Thoracic aorta (tissue), 2 donors: Measurements from ENCODE around the gene TMEM107. TPM values are rescaled to one million over a fixed set of nuclear protein-coding genes. Genes with fewer than 3 reads are reported as not detected.

ENCODE experiments used
- ATAC-seq: fragments of 150-250 bp; one replicate; pipeline ENCODE4 v1.8.0; 2017; ENCODE audit warnings: low read depth; ENCODE audit not compliant: insufficient number of reproducible peaks, low FRiP score
- DNase-seq: peaks from one replicate; pipeline ENCODE4 v3.0.0-alpha.2; 2020; ENCODE audit warnings: low spot score
- H3K27ac ChIP-seq, 2 donors: fragments of 200-600 bp; sonication (generic); 1 replicate in 1 of 2; 2 replicates in 1 of 2; pipeline ENCODE4 v1.5.1; 2016; ENCODE audit warnings: mild to moderate bottlenecking in 2 of 2, moderate library complexity in 2 of 2
- H3K27me3 ChIP-seq: fragments of 200-600 bp; sonication (generic); replicated peaks from 2 replicates; pipeline ENCODE4 v1.6.0; 2016; ENCODE audit warnings: mild to moderate bottlenecking; ENCODE audit not compliant: insufficient read depth
- H3K36me3 ChIP-seq: fragments of 200-600 bp; sonication (generic); one replicate; pipeline ENCODE4 v1.5.1; 2016
- H3K4me1 ChIP-seq, 2 donors: fragments of 200-600 bp; sonication (generic); 1 replicate in 1 of 2; 2 replicates in 1 of 2; pipeline versions ENCODE4 v1.5.1 to v1.6.0; 2016; ENCODE audit warnings: low read depth in 2 of 2, mild to moderate bottlenecking in 1 of 2; ENCODE audit not compliant: control insufficient read depth in 1 of 2
- H3K4me3 ChIP-seq: fragments of 200-600 bp; sonication (generic); 2 replicates; pipeline ENCODE4 v1.5.1; 2016; ENCODE audit warnings: mild to moderate bottlenecking
- H3K9me3 ChIP-seq: fragments of 200-600 bp; sonication (generic); 2 replicates; pipeline ENCODE4 v1.5.1; 2016
- total RNA-seq, 2 donors: library from RNA; depleted of rRNA; stranded (reverse); fragments of >200 nt; gene quantifications; one replicate each; pipeline versions ENCODE4 v1.1.0 to v1.2.3, GENCODE V29; 2016
- TF ChIP-seq, protein P1 (sequence below): fragments of 200-600 bp; sonication (generic); IDR thresholded peaks from one replicate; pipeline ENCODE4 v1.5.1; 2019; ENCODE audit warnings: antibody characterized with exemption

The TMEM107 gene
- total RNA-seq, 2 donors from 2014 or later, result 8.4 to 32.1 TPM

DNA sequence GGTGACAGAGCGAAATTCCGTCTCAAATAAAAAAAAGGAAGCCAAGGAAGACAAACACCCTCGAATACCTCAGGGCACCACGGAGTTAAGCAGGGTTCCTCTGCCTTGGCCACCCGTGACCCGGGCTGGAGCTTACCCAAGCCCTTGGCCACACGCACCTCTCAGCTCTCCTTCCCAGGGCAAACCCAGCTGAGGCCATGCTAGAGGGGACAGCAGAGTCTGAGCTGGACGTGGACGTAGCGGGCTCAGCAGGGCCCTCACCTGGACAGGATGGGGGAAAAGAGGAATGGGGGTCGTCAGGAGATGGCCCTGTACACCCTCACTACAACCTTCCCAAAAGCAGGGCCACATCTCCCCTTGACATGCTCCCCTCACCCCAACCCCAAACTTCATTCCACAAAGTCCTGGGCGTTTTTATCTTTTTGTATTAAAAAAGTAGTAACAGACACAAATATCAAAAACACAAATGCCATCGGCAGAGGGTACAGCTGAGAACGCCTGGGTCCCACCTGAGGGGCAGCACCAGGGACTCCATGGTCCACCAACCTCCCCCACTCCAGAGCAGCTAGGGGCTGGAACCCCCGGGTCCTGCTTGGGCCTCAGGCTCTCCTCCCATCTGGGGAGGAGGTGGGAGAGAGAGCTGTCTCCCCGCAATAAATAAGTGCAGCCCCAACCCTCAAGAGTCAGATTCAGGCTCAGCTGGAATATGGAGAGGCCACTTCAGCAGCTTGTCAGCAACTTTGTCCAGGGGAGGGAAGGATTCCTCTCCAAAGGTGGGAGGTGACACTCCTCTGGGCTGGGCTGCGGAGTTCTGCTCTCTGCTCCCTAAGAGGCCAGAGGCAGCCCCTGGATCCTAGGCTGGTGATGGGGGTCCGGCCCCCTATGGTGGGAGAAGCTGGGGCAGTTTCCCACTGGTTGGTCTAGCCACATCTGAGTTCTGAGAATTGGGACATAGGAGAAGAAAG lies 35.8 kb downstream of the TMEM107 start:
- H3K4me1 ChIP-seq, result peaks cover 5 to 34% of the 10 kb centered on the region in 2 donors
- H3K9me3 ChIP-seq, result no peaks in the 10 kb centered on the region
- ATAC-seq (no peak), DNase-seq (no peak)
- H3K27me3 ChIP-seq, result no peaks in the 10 kb centered on the region
- TF ChIP-seq, protein P1, sequence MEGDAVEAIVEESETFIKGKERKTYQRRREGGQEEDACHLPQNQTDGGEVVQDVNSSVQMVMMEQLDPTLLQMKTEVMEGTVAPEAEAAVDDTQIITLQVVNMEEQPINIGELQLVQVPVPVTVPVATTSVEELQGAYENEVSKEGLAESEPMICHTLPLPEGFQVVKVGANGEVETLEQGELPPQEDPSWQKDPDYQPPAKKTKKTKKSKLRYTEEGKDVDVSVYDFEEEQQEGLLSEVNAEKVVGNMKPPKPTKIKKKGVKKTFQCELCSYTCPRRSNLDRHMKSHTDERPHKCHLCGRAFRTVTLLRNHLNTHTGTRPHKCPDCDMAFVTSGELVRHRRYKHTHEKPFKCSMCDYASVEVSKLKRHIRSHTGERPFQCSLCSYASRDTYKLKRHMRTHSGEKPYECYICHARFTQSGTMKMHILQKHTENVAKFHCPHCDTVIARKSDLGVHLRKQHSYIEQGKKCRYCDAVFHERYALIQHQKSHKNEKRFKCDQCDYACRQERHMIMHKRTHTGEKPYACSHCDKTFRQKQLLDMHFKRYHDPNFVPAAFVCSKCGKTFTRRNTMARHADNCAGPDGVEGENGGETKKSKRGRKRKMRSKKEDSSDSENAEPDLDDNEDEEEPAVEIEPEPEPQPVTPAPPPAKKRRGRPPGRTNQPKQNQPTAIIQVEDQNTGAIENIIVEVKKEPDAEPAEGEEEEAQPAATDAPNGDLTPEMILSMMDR, result no peak
- H3K4me3 ChIP-seq, result no peak overlapping the region
- H3K27ac ChIP-seq, result no peak overlapping the region
- peaks cover 61% of the 10 kb centered on the region for H3K36me3 ChIP-seq

DNA sequence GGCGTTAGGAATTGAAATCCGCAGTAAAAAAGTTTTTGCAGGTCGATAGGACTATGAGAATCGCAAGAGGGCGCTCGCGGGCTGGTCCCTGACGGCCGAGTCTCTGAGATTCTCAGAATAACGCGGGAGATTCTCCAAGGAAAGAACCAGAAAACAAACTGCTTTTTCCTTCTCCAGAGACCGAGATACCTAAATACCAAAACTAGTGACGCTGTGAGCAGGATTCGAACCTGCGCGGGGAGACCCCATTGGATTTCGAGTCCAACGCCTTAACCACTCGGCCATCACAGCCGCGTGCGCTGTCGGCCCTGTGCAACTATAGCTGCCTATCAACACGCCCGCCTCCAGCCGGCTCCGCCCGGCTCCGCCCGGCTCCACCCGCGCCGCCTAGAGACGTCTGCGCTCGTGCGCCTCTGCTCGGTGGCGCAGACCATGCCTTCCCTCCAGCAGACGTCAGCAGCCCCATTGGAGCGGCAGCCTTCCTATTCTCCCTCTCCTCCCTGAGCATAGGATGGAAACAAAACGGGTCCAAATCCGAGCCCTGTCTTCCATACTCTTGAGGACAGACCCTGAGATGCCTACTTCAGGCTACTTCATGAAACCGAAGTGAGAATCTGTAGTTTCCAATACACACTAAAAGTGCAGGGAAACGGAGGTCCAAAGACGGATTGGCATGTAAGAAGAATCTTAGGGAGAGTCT lies 37.4 kb downstream of the TMEM107 start:
- no peaks in the 10 kb centered on the region for H3K9me3 ChIP-seq
- no peaks in the 10 kb centered on the region for H3K27me3 ChIP-seq
- TF ChIP-seq, protein P1, result peak; percentile 90
- H3K4me1 ChIP-seq, result peaks cover 5 to 34% of the 10 kb centered on the region in 2 donors
- peak; percentile 83 for DNase-seq
- ATAC-seq, result peak; percentile 73
- peak overlapping the region; percentile 69 to 80 for H3K27ac ChIP-seq
- peaks cover 45% of the 10 kb centered on the region for H3K36me3 ChIP-seq
- H3K4me3 ChIP-seq, result peak overlapping the region; percentile 49

DNA sequence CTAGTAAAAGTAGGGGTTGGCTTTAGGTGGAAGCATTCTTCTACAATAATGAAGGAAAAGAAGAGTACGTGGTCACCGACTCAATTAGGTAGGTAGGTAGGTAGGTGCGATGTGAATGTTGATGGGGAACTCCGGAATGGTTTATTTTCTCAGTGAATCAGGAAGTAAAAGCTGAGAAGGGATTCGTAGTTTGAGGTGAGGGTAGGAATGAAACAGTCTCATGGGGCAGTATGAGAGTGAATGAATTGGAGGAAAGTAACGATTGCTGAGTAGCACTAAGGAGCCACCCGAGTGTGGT lies 37.9 kb downstream of the TMEM107 start:
- TF ChIP-seq, protein P1, result no peak
- Histone ChIP-seq H3K4me1 (peaks cover 5 to 34% of the 10 kb centered on the region in 2 donors), H3K27me3 (no peaks in the 10 kb centered on the region), H3K4me3 (peak overlapping the region; percentile 49), H3K27ac (peak overlapping the region; percentile 66 to 69), H3K9me3 (no peaks in the 10 kb centered on the region), H3K36me3 (peaks cover 40% of the 10 kb centered on the region)
- no peak for DNase-seq
- no peak for ATAC-seq

DNA sequence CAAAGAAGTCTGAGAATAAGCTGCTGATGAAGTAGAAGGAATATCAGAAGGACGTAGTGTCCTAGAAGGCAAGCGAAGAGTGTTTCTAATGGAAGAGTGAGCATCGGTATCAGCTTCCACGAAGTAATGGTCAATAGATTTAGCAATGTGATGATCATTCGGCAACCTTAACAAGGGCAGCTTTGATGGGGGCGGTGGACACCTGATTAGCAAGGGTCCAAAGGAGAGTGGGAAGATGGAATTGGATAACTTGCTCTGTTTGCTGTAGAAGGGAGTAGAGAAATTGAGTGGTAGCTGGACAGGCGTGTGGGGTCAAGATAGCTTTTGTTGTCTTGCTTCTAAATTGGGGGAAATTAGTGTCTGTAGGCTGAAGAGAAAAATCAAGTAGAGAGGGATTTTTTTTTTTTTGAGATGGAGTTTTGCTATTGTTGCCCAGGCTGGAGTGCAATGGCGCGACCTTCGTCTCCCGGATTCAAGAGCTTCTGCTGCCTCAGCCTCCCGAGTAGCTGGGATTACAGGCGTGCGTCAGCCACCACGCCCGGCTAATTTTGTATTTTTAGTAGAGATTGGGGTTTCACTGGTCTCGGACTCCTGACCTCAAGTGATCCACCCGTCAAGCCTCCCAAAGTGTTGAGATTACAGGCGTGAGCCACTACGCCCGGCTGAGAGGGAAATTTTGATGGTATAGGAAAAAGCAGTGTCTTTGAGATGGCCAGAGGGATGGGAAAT lies 38.4 kb downstream of the TMEM107 start:
- DNase-seq (no peak), ATAC-seq (no peak)
- peaks cover 35% of the 10 kb centered on the region for H3K36me3 ChIP-seq
- peak overlapping the region; percentile 66 to 69 for H3K27ac ChIP-seq
- TF ChIP-seq, protein P1, result no peak
- peak overlapping the region; percentile 49 for H3K4me3 ChIP-seq
- no peaks in the 10 kb centered on the region for H3K27me3 ChIP-seq
- no peaks in the 10 kb centered on the region for H3K9me3 ChIP-seq
- H3K4me1 ChIP-seq, result peaks cover 5 to 34% of the 10 kb centered on the region in 2 donors

DNA sequence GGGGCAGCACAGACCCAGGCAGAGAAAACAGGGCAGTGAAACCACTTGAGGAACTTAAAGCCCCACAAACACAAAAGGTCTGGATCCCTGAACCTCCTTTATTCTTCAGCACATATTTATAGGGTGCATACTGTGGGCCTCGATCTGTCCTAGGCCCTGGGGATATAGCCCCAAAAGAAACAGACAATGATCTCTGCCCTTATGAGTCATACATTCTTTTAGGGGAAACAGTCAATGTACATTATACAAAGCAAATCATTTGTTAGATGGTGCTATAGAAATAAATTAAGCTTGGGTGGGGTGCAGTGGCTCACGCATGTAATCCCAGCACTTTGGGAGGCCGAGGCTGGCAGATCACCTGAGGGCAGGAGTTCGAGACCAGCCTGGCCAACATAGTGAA lies 42.2 kb downstream of the TMEM107 start:
- Histone ChIP-seq H3K36me3 (no peaks in the 10 kb centered on the region), H3K27ac (no peak overlapping the region), H3K27me3 (no peaks in the 10 kb centered on the region), H3K4me1 (peaks cover 5 to 11% of the 10 kb centered on the region in 2 donors), H3K4me3 (no peak overlapping the region), H3K9me3 (no peaks in the 10 kb centered on the region)
- TF ChIP-seq, protein P1, result no peak
- DNase-seq (no peak), ATAC-seq (no peak)
